Dendritic cell treated with granulocyte-macrophage colony-stimulating factor and Interleukin-4, amounts not matched to agents 40 ng/mL and 50 ng/mL, for 4 days (primary cell): Measurements from ENCODE around the gene PDE1A.

Source experiments
- H3K27ac Mint-ChIP-seq: one replicate; pipeline ENCODE4 v1.8.0; 2022; ENCODE audit warnings: mild to moderate bottlenecking, mixed read lengths
- H3K27me3 Mint-ChIP-seq: one replicate; pipeline ENCODE4 v1.8.0; 2022; ENCODE audit warnings: mild to moderate bottlenecking, mixed read lengths
- H3K36me3 Mint-ChIP-seq: one replicate; pipeline ENCODE4 v1.8.0; 2022; ENCODE audit warnings: low read depth, mixed read lengths
- H3K4me1 Mint-ChIP-seq: one replicate; pipeline ENCODE4 v1.8.0; 2022; ENCODE audit warnings: low read depth, mixed read lengths
- H3K4me3 Mint-ChIP-seq: one replicate; pipeline ENCODE4 v1.8.0; 2022; ENCODE audit warnings: mild to moderate bottlenecking, moderate library complexity, mixed read lengths
- H3K9me3 Mint-ChIP-seq: one replicate; pipeline ENCODE4 v1.8.0; 2022; ENCODE audit warnings: mixed read lengths
- intact Hi-C: fragments of 100-400 bp; cut with micrococcal nuclease; formaldehyde crosslinking; loops from one replicate; pipeline ENCODE4 v1.15.0; 2022

PDE1A gene

DNA sequence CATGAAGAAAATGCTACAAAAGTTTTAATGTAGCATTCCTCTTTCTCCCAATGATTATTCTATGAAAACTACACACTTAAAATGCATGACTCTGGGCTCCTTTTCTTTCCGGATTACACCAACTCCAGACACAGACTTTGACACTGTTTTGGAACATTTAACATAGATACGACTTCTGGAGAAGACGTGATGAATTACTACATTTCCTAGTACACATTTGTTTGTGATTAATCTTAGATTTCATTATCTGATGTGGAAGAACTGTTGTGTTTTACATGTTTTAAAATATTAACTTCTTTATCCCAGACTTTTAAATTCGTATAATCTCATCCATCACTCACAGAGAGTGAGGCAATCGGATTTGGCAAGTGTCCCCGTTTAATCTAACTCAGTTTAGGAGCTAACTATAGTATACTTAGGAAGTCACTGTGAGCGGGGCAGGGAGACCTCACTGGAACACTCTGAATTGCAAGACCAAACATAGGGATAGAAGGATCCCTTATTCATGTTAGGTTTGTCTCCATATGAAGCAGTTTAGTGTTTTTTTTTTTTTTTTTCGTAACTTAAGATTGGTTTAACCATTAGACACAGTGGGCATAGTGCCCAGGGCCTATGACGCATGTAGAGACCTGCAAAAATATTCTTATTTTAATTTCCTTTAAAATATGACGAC lies 66.7 kb downstream of the PDE1A start:
- Mint-ChIP-seq H3K4me3 (no peak overlapping the region), H3K27me3 (no peaks in the 10 kb centered on the region), H3K27ac (no peak overlapping the region)

DNA sequence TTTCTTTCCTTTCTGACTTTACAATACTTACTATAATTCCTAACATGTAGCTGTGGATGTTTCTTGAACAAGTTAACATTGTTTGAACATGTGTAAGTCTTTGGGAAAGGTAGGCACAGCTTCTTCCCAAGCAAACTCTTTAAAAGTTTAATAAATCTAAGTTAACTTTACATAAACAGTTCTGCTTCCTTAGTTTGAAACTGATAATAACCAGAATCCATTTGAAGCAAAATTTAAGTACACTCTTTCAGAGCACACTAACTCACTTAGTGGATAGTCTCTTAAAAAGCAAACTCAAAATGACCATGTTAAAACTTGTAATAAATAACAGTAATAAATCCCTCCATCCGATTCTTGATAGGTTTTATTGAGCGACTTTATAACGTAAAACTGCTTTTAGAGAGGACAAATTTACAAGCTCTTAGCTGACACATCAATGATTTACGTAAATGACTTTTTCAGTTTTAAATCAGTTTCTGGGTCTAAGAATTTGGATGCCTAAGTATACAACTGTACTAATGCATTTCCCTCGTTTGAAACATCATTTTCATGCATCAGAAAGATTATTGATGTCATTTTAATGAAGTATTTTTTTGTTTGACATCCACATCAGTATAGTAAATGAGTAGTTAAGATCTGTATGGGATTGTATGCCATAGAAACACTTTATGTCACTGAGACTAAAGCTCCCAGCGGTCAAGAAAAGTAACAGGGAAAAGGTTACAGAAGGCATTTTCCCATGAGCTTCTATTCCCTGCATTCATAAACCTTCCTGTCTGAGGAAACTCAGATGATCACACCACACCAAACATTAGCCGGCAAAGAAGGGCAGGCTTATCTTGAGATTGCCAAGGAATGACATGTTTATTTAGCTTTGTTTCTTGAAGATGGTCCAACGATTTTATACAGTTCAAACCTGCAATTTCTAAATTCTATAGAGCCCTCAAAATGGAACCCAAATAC lies 67.5 kb downstream of the PDE1A start:
- Mint-ChIP-seq H3K4me1 (no peaks in the 10 kb centered on the region), H3K36me3 (no peaks in the 10 kb centered on the region), H3K27me3 (no peaks in the 10 kb centered on the region), H3K4me3 (no peak overlapping the region), H3K27ac (no peak overlapping the region), H3K9me3 (no peaks in the 10 kb centered on the region)
- intact Hi-C loops, result no loop called here

More for the DNA sequence above, 66.7 kb downstream of the PDE1A start:
- H3K4me1 Mint-ChIP-seq, result no peaks in the 10 kb centered on the region
- no peaks in the 10 kb centered on the region for H3K9me3 Mint-ChIP-seq
- H3K36me3 Mint-ChIP-seq, result no peaks in the 10 kb centered on the region
- intact Hi-C loops, result no loop called here

DNA sequence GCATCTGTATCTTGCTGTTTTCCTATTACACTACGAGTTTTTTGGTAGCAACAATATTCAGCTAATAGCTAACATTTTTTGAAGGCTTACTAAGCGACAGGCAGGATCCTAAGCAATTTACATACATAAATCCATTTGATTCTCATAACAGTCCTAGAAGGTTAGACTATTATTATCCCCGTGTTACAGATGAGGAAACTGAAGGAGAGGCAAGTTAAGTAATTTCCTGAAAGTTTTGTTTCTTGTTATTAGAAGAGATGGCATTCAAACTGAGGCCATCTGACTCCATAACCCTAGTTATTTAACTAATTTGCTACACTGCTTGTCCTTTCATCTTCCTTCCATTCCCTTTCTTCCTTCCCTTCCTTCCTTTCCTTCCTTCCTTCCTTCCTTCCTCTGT lies 68.2 kb downstream of the PDE1A start:
- no peaks in the 10 kb centered on the region for H3K4me1 Mint-ChIP-seq
- H3K27me3 Mint-ChIP-seq, result no peaks in the 10 kb centered on the region
- no peaks in the 10 kb centered on the region for H3K36me3 Mint-ChIP-seq
- intact Hi-C loops, result no loop called here
- H3K9me3 Mint-ChIP-seq, result no peaks in the 10 kb centered on the region
- no peak overlapping the region for H3K27ac Mint-ChIP-seq
- H3K4me3 Mint-ChIP-seq, result no peak overlapping the region

DNA sequence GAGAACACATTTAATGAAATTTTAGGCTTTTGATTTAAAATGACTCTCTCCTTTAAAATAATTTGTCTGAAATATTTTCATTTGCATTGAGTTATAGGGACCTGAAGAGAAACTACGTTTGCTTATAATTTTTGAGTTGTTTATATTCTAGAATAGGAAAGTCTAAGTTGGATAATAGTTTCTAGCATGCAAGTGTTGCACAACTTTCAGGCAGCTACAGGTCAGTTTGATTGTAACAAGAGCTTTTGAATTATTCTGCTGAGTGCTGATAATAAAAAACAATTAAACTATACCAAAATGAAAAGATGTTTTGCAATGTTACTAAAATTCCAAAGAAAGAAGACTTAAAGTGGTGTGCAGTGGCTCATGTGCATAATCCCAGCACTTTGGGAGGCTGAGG lies 71.0 kb downstream of the PDE1A start:
- H3K27me3 Mint-ChIP-seq, result no peaks in the 10 kb centered on the region

DNA sequence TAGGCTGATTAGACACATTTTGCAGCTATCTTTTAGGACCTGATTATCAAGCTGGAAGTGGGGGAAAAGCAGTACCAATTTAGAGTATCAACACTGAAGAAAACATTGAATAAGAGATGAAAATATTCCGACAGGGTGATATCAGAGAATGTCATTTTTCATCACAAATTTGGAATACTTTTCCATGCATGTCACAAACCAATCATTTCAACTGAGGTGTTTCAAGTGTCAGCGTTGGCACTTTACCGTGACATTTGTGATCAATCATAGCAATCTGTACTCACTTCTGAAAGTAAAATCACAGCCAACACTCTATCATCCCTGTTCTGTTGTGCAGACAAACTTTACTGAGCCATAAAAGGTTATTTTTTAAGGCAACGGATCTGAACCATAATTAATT lies 75.4 kb downstream of the PDE1A start:
- intact Hi-C loops, result no loop called here
- no peaks in the 10 kb centered on the region for H3K4me1 Mint-ChIP-seq
- no peaks in the 10 kb centered on the region for H3K9me3 Mint-ChIP-seq
- H3K36me3 Mint-ChIP-seq, result no peaks in the 10 kb centered on the region
- H3K27me3 Mint-ChIP-seq, result no peaks in the 10 kb centered on the region
- no peak overlapping the region for H3K4me3 Mint-ChIP-seq
- no peak overlapping the region for H3K27ac Mint-ChIP-seq

More for the DNA sequence above, 71.0 kb downstream of the PDE1A start:
- no peak overlapping the region for H3K4me3 Mint-ChIP-seq
- no peaks in the 10 kb centered on the region for H3K4me1 Mint-ChIP-seq
- H3K36me3 Mint-ChIP-seq, result no peaks in the 10 kb centered on the region
- intact Hi-C loops, result no loop called here
- no peak overlapping the region for H3K27ac Mint-ChIP-seq
- no peaks in the 10 kb centered on the region for H3K9me3 Mint-ChIP-seq

DNA sequence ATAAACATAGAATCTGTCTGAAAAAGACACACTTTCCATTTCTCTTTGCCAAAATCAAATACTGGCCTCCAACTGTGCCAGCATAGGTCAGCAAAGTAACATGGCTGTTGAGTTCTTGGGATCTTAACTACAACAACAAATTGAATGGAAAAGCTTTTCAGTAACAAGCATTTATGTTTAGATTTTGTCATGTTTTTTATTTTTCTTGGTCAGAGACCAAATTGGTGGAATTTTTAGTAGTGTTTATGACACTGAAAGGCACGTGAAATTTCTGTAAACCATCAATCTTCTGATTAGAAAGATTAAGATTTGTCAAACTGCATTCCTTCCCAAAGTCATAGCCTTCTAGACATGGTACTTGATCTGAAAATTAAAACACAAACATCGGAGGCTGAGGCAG lies 77.6 kb downstream of the PDE1A start:
- no peaks in the 10 kb centered on the region for H3K9me3 Mint-ChIP-seq
- H3K27me3 Mint-ChIP-seq, result no peaks in the 10 kb centered on the region
- no peaks in the 10 kb centered on the region for H3K4me1 Mint-ChIP-seq
- intact Hi-C loops, result no loop called here
- H3K4me3 Mint-ChIP-seq, result no peak overlapping the region
- no peaks in the 10 kb centered on the region for H3K36me3 Mint-ChIP-seq
- no peak overlapping the region for H3K27ac Mint-ChIP-seq

DNA sequence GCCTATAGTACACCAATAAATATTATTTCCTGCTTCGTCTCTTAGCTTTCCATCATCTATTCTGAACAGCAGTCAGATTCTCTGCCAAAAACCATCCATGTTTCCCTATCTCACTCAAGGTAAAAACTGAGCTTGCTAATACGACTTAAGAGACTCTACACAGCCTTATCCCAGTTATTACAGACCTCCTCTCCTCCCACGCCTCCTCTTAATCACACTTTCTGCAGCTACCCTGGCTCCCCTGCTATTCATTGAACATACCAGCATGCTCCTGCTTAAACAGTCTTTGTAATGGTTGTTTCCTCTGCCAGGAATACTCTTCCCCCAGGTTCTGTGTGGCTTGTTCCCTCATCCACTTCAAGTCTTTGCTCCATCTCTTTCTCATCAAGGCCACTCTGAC lies 81.5 kb downstream of the PDE1A start:
- intact Hi-C loops, result no loop called here
- no peaks in the 10 kb centered on the region for H3K36me3 Mint-ChIP-seq

DNA sequence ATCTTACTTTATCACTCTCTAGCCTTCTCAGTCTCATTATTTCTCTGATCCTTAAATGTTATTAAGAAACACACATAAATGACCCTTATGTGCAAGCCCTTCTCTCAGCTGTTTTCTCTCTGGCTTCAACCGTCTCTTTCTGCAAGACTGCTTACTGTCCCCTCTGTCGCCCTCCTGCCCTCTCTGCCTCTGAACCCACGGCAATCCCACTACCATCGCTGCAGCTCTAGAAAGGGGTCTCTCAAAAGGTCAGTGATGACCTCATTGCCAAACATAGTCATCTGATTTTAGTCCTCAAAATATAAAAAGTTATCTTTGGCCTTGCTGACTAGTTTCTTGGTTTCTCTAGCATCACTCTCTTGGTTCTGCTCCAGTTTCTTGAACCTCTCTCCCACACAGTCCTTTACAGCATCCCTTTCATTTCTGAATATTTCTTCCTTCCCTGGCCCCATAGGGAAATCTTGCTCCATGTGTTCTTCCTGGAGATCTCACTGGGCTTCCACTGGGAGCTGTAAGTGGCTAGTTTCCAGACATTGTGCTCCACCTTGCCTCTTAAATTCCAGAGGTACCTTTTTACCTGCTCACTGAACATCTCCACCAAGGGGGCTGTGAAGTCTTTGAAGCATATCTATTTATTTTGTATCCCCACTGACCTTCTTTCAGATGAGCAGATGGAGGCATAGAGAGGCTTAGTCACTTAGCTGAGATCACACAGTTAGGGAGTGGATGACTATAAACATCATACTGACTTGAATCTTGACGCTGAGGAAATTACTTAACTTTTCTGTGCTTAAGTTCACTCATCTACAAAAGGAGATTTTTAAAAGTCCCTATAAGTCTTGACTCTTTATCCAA lies 96.2 kb downstream of the PDE1A start:
- intact Hi-C loops, result no loop called here
- no peaks in the 10 kb centered on the region for H3K4me1 Mint-ChIP-seq
- H3K27ac Mint-ChIP-seq, result no peak overlapping the region
- peaks cover 40% of the 10 kb centered on the region for H3K9me3 Mint-ChIP-seq
- H3K4me3 Mint-ChIP-seq, result no peak overlapping the region
- H3K36me3 Mint-ChIP-seq, result no peaks in the 10 kb centered on the region
- no peaks in the 10 kb centered on the region for H3K27me3 Mint-ChIP-seq

More for the DNA sequence above, 81.5 kb downstream of the PDE1A start:
- Mint-ChIP-seq H3K27ac (no peak overlapping the region), H3K4me3 (no peak overlapping the region), H3K9me3 (no peaks in the 10 kb centered on the region), H3K4me1 (no peaks in the 10 kb centered on the region), H3K27me3 (no peaks in the 10 kb centered on the region)

DNA sequence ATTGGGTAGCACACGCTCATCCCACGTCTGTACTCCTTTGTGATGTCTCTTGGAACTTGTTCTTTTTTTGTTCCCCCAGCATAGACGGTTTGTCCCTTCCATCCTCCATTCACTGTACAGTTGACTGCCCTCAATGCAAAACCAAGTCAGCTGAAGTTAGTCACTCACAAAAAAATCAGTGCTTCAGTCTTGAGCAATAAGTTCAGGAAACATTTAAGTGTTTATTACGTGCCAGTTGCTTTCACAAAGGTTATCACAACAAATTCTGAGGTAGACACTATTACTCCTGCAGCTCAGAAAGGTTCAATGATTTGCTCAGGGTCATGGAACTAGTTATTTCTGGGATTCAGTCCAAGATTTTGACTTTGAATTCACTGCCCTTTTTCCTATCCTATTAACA lies 102.2 kb downstream of the PDE1A start:
- no peaks in the 10 kb centered on the region for H3K36me3 Mint-ChIP-seq
- H3K9me3 Mint-ChIP-seq, result no peaks in the 10 kb centered on the region
- no peaks in the 10 kb centered on the region for H3K27me3 Mint-ChIP-seq
- H3K4me1 Mint-ChIP-seq, result no peaks in the 10 kb centered on the region
- intact Hi-C loops, result no loop called here
- H3K4me3 Mint-ChIP-seq, result no peak overlapping the region
- H3K27ac Mint-ChIP-seq, result no peak overlapping the region

DNA sequence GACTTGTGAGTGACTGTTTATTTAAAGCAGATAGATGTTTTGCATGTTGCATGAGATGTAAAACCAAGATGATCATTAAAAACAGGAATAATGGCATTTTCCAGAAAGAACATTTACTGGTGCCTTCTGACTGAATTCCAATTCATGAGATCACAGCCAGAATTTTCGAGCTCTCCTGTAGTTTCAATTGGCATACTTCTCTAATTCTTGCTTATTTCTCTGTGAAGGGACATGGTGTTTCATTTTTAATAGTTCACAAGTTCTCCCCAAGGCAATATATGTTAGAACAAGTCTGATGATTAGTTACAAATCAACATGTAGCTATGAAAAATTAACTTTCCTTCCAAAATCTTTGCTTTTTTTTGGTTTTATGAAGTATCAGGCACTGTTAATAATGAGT lies 105.7 kb downstream of the PDE1A start:
- H3K27me3 Mint-ChIP-seq, result no peaks in the 10 kb centered on the region
- H3K9me3 Mint-ChIP-seq, result no peaks in the 10 kb centered on the region
- no peak overlapping the region for H3K4me3 Mint-ChIP-seq
- no peaks in the 10 kb centered on the region for H3K4me1 Mint-ChIP-seq
- intact Hi-C loops, result no loop called here
- H3K27ac Mint-ChIP-seq, result no peak overlapping the region
- no peaks in the 10 kb centered on the region for H3K36me3 Mint-ChIP-seq

DNA sequence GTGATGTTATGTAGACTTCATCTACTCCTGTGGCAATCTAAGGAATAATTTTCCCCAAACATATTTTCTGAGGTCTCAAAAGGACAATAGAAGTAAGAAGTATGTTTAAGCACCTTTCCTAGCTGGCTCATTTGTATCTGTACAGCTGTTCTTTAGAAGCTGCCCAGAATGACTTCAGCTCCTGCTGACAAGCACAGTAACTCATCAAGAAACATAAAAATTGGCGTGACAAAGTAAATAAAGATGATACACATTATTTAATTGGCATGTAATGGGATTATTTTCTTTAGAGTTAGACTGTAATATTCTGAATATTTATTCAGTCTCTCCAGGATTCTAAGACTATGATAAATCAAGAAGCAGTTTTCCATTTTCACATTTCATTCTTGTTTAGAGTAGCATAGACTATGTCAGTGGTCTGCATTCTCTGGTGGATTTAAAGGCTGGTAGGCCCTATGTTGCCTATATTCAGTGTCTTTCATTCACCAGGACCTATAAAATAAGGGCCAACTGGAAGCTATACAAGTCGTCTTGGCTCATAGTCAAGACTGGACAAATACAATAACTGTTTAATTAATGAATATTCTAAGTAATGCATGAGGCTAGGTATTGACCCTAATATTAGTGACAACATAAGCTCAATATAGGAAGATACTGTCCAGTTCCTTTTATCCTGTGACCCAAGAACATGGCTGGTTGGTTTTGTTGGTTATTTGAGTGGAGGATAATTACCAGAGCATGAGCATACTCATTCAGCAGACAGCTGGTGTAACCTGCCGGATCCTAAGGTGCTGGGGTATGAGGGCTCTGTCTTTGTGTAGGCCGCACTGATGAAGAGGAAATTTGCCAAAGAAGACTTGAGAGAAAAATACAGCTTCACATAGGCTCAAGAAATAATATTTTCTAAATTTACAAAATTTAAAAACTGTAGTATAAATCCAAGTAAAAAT lies 107.0 kb downstream of the PDE1A start:
- H3K27me3 Mint-ChIP-seq, result no peaks in the 10 kb centered on the region
- intact Hi-C loops, result no loop called here

DNA sequence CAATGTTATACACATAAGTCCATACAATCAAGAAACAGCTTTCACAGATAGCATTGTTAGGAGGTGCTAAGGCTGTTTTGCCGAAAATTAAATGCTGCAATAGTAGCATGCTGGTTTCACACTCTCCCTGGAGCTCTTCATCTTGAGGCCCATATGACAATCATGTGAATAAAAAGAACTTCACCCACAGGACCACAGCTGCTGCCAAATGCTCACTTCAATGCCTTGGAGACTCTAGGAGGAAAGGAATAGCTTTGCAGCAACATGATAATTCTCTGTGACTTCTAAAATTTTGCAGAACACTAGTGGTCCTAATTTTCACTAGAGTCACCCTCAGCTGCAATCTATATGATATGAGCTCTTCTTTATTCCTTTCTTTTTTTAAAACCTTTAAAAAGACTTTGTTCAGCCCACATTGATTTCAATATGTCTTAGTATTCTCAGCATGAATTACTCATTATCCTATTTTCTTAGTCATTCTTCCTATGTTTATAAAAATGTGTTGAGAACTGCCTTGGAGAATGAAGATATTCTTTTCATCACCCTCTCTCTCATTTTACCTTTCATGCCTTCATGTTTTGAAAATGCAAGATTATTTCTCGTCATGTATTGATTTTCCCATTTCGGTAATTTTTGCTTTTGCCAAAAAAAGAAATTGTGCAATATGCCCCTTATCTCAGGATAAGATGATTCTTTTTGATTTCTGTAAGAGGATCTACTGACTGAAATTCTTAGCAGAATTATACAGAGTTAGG lies 108.2 kb downstream of the PDE1A start:
- Mint-ChIP-seq H3K36me3 (no peaks in the 10 kb centered on the region), H3K27me3 (no peaks in the 10 kb centered on the region), H3K4me3 (no peak overlapping the region), H3K9me3 (no peaks in the 10 kb centered on the region), H3K4me1 (no peaks in the 10 kb centered on the region), H3K27ac (no peak overlapping the region)
- intact Hi-C loops, result no loop called here

More for the DNA sequence above, 107.0 kb downstream of the PDE1A start:
- Mint-ChIP-seq H3K27ac (no peak overlapping the region), H3K4me1 (no peaks in the 10 kb centered on the region), H3K36me3 (no peaks in the 10 kb centered on the region), H3K9me3 (no peaks in the 10 kb centered on the region), H3K4me3 (no peak overlapping the region)
